Hepatocyte (in vitro differentiated cells): ENCODE data around the gene AP5S1.
"Not testable (repeated sequence)": the region's sequence is repeated elsewhere in the genome, so short reads cannot be mapped to it uniquely, and the experiment has no call there.

Experiments used
- CTCF ChIP-seq: fragments of 200-600 bp; sonication (generic); IDR thresholded peaks from 2 replicates; pipeline ENCODE4 v1.5.1; 2016; ENCODE audit warnings: antibody characterized with exemption, mild to moderate bottlenecking; ENCODE audit not compliant: poor library complexity
- EZH2 ChIP-seq: fragments of 200-600 bp; sonication (generic); IDR thresholded peaks from 2 replicates; pipeline ENCODE4 v1.6.1; 2016; ENCODE audit warnings: antibody characterized with exemption, mild to moderate bottlenecking, borderline replicate concordance

- TF ChIP-seq CTCF, EZH2: not testable (repeated sequence)
Observed at GRCh38 chr20:3829891-3830290, 9.5 kb downstream of the AP5S1 start.
